ENCODE data around the gene LAMTOR3. TPM values are rescaled to one million over a fixed set of nuclear protein-coding genes. Genes with fewer than 3 reads are reported as not detected.

LAMTOR3 gene
- total RNA-seq, 1 experiment from 2014 or later: 33.6 TPM

- Mint-ChIP-seq H3K9me3 (ENCODE audit: unreplicated experiment) (no peaks in the 10 kb centered on the region), H3K36me3 (ENCODE audit: insufficient read depth, unreplicated experiment) (no peaks in the 10 kb centered on the region), H3K4me1 (ENCODE audit: low read depth, unreplicated experiment) (no peaks in the 10 kb centered on the region), H3K4me3 (ENCODE audit: unreplicated experiment) (no peak overlapping the region), H3K27ac (ENCODE audit: unreplicated experiment) (no peak overlapping the region), H3K27me3 (ENCODE audit: insufficient read depth, unreplicated experiment) (no peaks in the 10 kb centered on the region)
- intact Hi-C loops (cut with micrococcal nuclease; ENCODE audit: unreplicated experiment): loop anchor here (1.0 to 10.0 kb wide), 3 partner anchors 73 to 322 kb away; no protein-coding TSS in a partner anchor
- no peaks in the 10 kb centered on the region for H3K9me3 ChIP-seq
- BruUV-seq (replicated peaks): no TSS peak
- CTCF ChIA-PET: interaction anchor here (0.6 to 1.8 kb wide), 5 partner anchors 9 to 571 kb away, joined by 3 to 11 read pairs (median 3); partner anchors contain the start of gene LAMTOR3
- DNase-seq: peak in 1 of 2 experiments; percentile 29
- H3K36me3 ChIP-seq (ENCODE audit: control insufficient read depth, insufficient read depth, low read length): no peaks in the 10 kb centered on the region
- POLR2A ChIA-PET: interaction anchor here (0.9 kb wide), 1 partner anchor 65 kb away, joined by 5 read pairs; no protein-coding TSS in a partner anchor
- no peak overlapping the region for H3K4me3 ChIP-seq (ENCODE audit: low read depth, low read length)
- H3K4me1 ChIP-seq: no peaks in the 10 kb centered on the region
- no peaks in the 10 kb centered on the region for H3K27me3 ChIP-seq (replicated peaks; ENCODE audit: control insufficient read depth, insufficient read depth, low read length)
- TF ChIP-seq CTCF (IDR thresholded peaks at IDR 0.05; ENCODE audit: insufficient read depth in 1 of 2, low read depth in 1 of 2, low read length in 1 of 2, severe bottlenecking in 1 of 2, unreplicated experiment in 1 of 2): peak; percentile 37 to 55
These were observed 9.1 kb downstream of the LAMTOR3 start for GRCh38 chr4:99885063-99885664.

GRCh38 chr4:99879458-99879857 is 14.8 kb downstream of the LAMTOR3 start:
- Mint-ChIP-seq H3K9me3 (ENCODE audit: unreplicated experiment) (no peaks in the 10 kb centered on the region), H3K4me1 (ENCODE audit: low read depth, unreplicated experiment) (no peaks in the 10 kb centered on the region), H3K27ac (ENCODE audit: unreplicated experiment) (no peak overlapping the region), H3K4me3 (ENCODE audit: unreplicated experiment) (no peak overlapping the region), H3K27me3 (ENCODE audit: insufficient read depth, unreplicated experiment) (no peaks in the 10 kb centered on the region), H3K36me3 (ENCODE audit: insufficient read depth, unreplicated experiment) (no peaks in the 10 kb centered on the region)
- intact Hi-C loops (cut with micrococcal nuclease; ENCODE audit: unreplicated experiment): no loop called here
- Histone ChIP-seq H3K9me3 (no peaks in the 10 kb centered on the region), H3K27me3 (replicated peaks; ENCODE audit: control insufficient read depth, insufficient read depth, low read length) (no peaks in the 10 kb centered on the region), H3K4me1 (no peaks in the 10 kb centered on the region), H3K4me3 (ENCODE audit: low read depth, low read length) (no peak overlapping the region), H3K36me3 (ENCODE audit: control insufficient read depth, insufficient read depth, low read length) (no peaks in the 10 kb centered on the region)
- CTCF ChIA-PET: no interaction called here
- BruUV-seq (replicated peaks): no TSS peak
- POLR2A ChIA-PET: no interaction called here
- no peak for DNase-seq
- TF ChIP-seq CTCF (IDR thresholded peaks at IDR 0.05; ENCODE audit: insufficient read depth in 1 of 2, low read depth in 1 of 2, low read length in 1 of 2, severe bottlenecking in 1 of 2, unreplicated experiment in 1 of 2): no peak

GRCh38 chr4:99878604-99879003 is 15.6 kb downstream of the LAMTOR3 start:
- Mint-ChIP-seq H3K36me3 (ENCODE audit: insufficient read depth, unreplicated experiment) (no peaks in the 10 kb centered on the region), H3K27me3 (ENCODE audit: insufficient read depth, unreplicated experiment) (no peaks in the 10 kb centered on the region), H3K9me3 (ENCODE audit: unreplicated experiment) (no peaks in the 10 kb centered on the region), H3K4me1 (ENCODE audit: low read depth, unreplicated experiment) (no peaks in the 10 kb centered on the region), H3K27ac (ENCODE audit: unreplicated experiment) (no peak overlapping the region), H3K4me3 (ENCODE audit: unreplicated experiment) (no peak overlapping the region)
- CTCF ChIA-PET: no interaction called here
- BruUV-seq (replicated peaks): no TSS peak
- DNase-seq: no peak
- TF ChIP-seq CTCF (IDR thresholded peaks at IDR 0.05; ENCODE audit: insufficient read depth in 1 of 2, low read depth in 1 of 2, low read length in 1 of 2, severe bottlenecking in 1 of 2, unreplicated experiment in 1 of 2): no peak
- no peak overlapping the region for H3K4me3 ChIP-seq (ENCODE audit: low read depth, low read length)
- no peaks in the 10 kb centered on the region for H3K4me1 ChIP-seq
- intact Hi-C loops (cut with micrococcal nuclease; ENCODE audit: unreplicated experiment): no loop called here
- H3K36me3 ChIP-seq (ENCODE audit: control insufficient read depth, insufficient read depth, low read length): no peaks in the 10 kb centered on the region
- H3K27me3 ChIP-seq (replicated peaks; ENCODE audit: control insufficient read depth, insufficient read depth, low read length): no peaks in the 10 kb centered on the region
- H3K9me3 ChIP-seq: no peaks in the 10 kb centered on the region
- POLR2A ChIA-PET: no interaction called here
